Keratinocyte (primary cell): Measurements from ENCODE around the gene EPHB2.

Experiments used
- EZH2 ChIP-seq: IDR thresholded peaks from one replicate; pipeline ENCODE4 v1.6.1; 2012; ENCODE audit warnings: inconsistent platforms, mild to moderate bottlenecking, low read length, moderate library complexity
- TF ChIP-seq, protein P1 (sequence below), 3 experiments: IDR thresholded peaks in 1 of 3; conservative IDR thresholded peaks in 1 of 3; optimal IDR thresholded peaks in 1 of 3; 2 replicates in 2 of 3; 3 replicates in 1 of 3; pipeline versions ENCODE3 to v1.5.1; 2011; ENCODE audit warnings: low read length in 3 of 3, mild to moderate bottlenecking in 3 of 3, moderate library complexity in 2 of 3, control low read depth in 1 of 3, inconsistent platforms in 1 of 3; ENCODE audit not compliant: insufficient read depth in 2 of 3; ENCODE audit errors: extremely low read depth in 1 of 3

DNA sequence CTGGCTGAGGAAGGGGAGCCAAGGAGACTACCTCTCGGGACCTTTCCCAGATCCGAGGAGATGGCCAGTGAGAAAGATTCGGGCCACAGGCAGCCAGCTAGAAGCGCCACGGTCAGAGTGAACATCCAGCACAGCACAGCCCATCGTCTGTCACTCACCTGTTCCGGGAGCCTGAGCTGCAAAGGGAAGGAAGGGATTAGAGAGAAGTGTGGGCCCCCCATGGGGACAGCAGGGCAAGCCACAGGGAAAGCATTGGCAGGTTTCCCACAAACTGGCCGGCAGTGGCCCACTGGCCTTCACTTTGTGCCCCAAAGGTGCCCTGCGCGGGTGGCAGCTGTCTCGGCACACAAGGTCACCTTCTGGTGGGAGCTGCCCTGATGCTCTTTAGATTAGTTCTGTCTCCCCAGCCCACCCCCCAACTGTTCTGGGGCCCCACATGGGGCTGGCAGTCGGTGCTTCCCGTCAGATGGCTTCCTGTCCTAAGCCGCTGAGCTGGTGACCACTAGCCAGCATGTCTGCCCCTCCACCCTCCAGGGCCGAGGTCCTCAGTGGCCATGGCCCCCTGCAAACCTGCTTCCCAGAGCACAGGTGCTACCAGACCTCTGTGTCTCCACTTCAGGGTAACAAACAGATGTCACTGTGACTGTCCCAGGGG, 205.3 kb downstream of the EPHB2 start:
- TF ChIP-seq, protein P1, sequence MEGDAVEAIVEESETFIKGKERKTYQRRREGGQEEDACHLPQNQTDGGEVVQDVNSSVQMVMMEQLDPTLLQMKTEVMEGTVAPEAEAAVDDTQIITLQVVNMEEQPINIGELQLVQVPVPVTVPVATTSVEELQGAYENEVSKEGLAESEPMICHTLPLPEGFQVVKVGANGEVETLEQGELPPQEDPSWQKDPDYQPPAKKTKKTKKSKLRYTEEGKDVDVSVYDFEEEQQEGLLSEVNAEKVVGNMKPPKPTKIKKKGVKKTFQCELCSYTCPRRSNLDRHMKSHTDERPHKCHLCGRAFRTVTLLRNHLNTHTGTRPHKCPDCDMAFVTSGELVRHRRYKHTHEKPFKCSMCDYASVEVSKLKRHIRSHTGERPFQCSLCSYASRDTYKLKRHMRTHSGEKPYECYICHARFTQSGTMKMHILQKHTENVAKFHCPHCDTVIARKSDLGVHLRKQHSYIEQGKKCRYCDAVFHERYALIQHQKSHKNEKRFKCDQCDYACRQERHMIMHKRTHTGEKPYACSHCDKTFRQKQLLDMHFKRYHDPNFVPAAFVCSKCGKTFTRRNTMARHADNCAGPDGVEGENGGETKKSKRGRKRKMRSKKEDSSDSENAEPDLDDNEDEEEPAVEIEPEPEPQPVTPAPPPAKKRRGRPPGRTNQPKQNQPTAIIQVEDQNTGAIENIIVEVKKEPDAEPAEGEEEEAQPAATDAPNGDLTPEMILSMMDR (optimal IDR thresholded peaks at IDR 0.05 in 1 of 3, IDR thresholded peaks at IDR 0.05 in 1 of 3, conservative IDR thresholded peaks at IDR 0.05 in 1 of 3; ENCODE audit: extremely low read depth in 1 of 3, insufficient read depth in 2 of 3, low read length in 3 of 3), result no peak
- no peak for TF ChIP-seq EZH2
